Body of pancreas (tissue), 4 donors: ENCODE measurements around the gene PANX1.

ENCODE experiments used
- POLR2A ChIP-seq, 3 donors: fragments of 450-650 bp; IDR thresholded peaks; one replicate each; pipeline ENCODE4 v1.6.1; 2016; ENCODE audit warnings: antibody characterized with exemption in 3 of 3, mild to moderate bottlenecking in 2 of 3
- TF ChIP-seq, protein P1 (sequence below), 7 experiments: fragments of 450-650 bp in 4 of 7; fragments of 200-600 bp in 3 of 7; sonication (generic) in 3 of 7; IDR thresholded peaks; one replicate each; pipeline ENCODE4 v1.5.1; 2016 to 2019; ENCODE audit warnings: antibody characterized with exemption in 7 of 7

DNA sequence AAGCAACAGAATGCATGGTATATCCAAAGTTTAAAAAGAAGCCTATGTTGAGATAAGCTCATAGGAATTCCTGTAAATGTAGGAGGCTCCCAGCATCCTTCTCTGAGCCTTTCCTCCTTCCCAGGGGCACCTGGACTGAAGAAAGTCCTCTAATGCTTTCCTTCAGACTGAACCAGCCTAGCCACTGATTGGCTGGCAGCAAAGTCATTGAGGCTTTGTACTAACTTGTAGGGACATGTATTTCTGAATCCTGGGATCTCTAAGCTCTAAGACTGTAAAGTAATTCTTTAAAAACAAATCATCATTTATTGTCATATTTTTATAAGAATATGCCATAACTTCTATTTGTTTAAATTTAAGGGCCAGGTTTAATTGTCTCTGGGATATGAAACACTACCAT is 23.9 kb upstream of the PANX1 start:
- TF ChIP-seq POLR2A (IDR thresholded peaks at IDR 0.05) = no peak
- TF ChIP-seq, protein P1, sequence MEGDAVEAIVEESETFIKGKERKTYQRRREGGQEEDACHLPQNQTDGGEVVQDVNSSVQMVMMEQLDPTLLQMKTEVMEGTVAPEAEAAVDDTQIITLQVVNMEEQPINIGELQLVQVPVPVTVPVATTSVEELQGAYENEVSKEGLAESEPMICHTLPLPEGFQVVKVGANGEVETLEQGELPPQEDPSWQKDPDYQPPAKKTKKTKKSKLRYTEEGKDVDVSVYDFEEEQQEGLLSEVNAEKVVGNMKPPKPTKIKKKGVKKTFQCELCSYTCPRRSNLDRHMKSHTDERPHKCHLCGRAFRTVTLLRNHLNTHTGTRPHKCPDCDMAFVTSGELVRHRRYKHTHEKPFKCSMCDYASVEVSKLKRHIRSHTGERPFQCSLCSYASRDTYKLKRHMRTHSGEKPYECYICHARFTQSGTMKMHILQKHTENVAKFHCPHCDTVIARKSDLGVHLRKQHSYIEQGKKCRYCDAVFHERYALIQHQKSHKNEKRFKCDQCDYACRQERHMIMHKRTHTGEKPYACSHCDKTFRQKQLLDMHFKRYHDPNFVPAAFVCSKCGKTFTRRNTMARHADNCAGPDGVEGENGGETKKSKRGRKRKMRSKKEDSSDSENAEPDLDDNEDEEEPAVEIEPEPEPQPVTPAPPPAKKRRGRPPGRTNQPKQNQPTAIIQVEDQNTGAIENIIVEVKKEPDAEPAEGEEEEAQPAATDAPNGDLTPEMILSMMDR (IDR thresholded peaks at IDR 0.05) = no peak
